ENCODE measurements around the gene ANKRD9. TPM values are rescaled to one million over a fixed set of nuclear protein-coding genes. Genes with fewer than 3 reads are reported as not detected.
A peak's percentile ranks its signal among the peaks of the same experiment; 100 is the strongest.
"Not testable (repeated sequence)": the region's sequence is repeated elsewhere in the genome, so short reads cannot be mapped to it uniquely, and the experiment has no call there.

ANKRD9 gene, protein sequence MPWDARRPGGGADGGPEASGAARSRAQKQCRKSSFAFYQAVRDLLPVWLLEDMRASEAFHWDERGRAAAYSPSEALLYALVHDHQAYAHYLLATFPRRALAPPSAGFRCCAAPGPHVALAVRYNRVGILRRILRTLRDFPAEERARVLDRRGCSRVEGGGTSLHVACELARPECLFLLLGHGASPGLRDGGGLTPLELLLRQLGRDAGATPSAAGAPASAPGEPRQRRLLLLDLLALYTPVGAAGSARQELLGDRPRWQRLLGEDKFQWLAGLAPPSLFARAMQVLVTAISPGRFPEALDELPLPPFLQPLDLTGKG
- total RNA-seq (2014; rRNA removed; shearing (Covaris generic)), result 19.9 and 30.6 TPM in 2 replicates

DNA sequence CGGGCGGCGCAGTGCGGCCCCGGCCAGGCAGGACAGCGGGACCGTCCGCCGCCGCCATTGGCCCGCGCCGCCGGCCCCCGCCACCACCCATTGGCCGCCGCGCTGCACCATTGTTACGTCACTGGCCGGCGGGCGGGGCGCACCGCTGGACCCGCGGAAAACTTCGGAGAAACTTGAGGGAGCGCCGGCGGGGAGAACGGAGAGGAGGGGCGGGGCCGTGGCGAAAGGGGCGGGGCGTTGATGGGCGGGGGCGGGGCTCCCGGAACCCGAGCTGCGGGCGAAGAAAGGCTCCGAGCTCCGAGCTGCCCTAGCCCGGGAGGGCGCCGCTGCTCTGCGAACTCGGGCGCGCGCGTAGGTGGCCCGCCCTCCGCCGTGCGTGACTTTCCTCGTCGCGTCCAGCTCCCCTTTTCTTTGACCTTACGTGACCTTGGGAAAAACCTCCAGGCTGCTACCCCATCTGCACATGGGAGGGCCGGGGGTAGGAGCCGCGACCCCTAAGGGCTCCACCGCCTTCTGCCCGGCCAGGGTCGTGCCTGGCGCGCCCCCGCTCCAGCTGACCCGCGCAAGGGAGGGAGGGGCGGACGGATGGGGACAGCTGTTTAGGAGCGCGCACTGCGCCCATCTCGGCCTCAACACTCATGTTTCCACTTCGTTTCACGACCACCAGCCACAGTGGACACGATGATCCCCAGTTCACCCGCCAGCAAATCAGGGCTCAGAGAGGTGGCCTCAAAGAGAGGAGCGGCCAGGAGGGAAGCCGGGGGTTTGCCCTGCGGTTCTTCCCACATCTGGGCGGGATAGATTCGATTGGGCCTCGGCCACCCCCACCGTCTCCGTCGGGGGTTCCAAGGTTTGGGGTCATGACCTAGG is at the start of gene ANKRD9:
ANKRD9 (minus strand) TSS at position 31 of the 870 bp plus-strand sequence. CDS start 1,887 bp downstream, outside the sequence.
- DNase-seq (ENCODE audit: low spot score), result peak; percentile 76
- in situ Hi-C loops (cut with HindIII; ENCODE audit: low sequenced_read_pairs), result loop anchor here (5.0 kb wide), 1 partner anchor 68 kb away; no protein-coding TSS in a partner anchor

DNA sequence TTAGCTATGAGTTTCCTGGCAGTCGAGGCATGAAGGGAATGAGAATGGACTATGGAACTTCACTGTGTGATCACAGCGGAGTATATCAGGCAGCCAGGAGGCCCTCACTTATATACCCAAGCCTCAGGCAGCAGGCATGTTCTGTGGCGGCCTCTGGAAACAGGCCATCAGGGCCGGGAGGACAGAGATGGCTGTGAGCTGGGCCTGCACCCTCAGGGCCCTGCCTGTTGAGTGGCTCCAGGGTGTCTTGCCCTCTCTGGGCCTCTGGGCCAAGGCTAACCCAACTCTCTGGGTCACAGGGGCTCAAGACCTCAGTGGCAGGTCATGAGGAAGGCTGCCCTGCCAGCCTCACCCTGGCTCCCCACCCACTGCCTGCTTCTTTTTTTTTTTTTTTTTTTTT is 49.0 kb upstream of the ANKRD9 start:
- no peak for DNase-seq (ENCODE audit: low spot score)
- in situ Hi-C loops (cut with HindIII; ENCODE audit: low sequenced_read_pairs), result no loop called here

DNA sequence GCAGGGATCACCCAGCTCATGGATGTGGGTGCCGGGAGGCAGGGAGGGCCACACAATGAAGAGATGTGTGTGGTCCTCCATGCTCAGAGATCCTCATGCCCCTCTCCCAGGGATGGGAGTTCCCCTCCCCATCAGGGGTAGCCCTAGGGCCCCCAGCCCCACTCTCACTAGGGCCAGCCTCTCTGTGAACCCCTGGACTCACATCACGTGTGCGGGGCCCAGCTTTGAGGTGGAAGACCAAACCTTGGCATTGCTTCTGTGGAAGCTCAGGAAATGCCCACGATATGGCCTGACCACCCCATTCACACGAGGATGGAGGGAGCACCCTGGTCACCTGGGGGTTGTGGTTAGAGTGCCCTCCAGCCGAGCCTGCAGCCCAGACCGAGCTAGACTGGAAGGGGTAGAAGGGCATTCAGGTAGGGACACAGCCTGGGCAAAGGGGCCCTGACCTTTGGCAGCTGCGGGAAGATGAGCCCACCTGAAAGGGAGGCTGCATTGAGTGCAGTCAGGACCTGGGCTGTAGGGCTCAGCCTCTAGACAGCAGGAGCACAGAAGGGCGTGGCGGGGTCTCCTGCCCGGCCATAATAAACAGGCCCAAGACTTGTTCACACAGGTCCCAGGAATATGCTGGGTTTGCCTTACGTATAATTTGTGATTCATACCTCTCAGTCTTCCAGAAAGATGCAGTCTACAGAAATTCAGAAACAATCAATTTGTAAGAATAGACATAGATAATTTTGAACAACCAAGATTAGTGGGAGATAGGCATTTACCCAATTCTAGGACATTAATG is 48.1 kb upstream of the ANKRD9 start:
- in situ Hi-C loops (cut with HindIII; ENCODE audit: low sequenced_read_pairs), result no loop called here
- no peak for DNase-seq (ENCODE audit: low spot score)

DNA sequence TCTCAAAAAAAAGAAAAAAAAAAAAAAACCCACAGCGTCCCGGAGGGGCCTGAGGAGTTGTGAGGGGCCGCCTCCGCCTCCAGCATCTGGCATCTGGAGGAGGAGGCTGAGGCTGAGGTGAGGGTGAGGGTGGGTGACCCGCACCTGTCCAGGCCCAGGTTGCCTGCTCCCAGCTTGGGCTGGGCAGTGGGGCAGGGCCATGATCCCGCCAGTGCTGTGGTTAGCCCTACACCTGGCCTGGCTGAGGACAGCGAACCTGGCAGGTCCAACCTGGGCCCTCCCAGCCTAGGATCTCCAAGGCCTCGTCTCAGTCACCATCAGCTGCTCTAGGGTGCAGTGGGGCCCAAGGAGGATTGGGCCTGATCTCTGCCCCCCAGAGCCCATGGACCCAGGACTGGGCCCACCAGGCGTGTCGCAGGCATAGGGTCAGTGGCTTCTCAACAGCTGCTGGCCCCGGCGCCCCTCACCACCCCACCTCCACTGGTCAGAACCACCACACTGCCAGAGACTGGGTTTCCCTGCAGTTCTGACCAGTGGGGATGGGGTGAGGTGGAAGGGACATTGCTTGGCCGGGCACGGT is 46.6 kb upstream of the ANKRD9 start:
- no peak for DNase-seq (ENCODE audit: low spot score)
- in situ Hi-C loops (cut with HindIII; ENCODE audit: low sequenced_read_pairs), result no loop called here

DNA sequence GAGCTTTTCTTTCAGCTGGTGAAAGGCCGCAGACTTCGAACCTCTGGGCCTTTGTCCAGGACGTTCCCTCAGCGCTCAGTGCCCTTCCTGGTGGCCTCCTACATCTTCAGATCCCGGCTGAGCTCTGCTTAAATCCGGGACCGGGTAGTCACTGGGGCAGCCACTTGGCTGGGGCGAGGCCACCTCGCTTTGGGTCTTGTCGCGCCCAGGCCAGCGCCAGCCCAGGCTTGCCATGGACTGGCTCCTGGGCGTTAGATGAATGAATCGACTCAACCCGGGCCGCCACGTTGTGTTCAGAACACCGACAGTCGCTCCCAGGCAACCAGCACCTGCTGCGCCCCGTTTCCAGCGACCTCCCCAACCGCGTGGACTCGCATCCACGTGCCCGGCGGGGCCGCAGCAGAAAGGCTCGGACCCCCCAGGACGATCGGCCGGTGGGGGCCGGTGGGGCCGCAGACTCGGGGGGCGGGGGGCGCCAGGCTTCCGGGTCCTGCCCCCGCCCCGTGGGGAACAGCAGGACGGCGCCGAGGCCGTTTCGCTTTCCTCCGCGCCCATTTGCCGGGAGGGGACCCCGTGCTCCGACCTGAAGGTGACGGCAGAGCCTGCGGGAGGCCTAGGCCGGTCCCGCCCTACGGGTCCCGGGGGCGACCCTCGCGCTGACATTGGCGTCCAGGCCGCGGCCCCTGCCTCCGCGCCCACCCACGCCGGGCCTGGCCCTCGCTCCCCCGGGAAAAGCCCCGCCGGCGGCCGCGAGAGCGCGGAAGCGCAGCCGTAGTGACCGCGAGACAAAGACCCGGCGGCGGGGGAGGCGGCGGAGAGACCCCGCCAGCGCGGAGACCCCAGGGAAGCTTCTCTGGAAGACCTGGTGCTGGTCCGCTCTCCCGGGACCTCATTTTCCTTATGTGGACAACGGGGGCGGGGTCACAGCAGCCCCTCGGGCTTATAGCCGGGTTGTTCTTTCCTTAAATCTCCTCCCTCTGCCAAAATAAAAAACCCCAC is 45.5 kb upstream of the ANKRD9 start:
- DNase-seq (ENCODE audit: low spot score), result no peak
- in situ Hi-C loops (cut with HindIII; ENCODE audit: low sequenced_read_pairs), result no loop called here

DNA sequence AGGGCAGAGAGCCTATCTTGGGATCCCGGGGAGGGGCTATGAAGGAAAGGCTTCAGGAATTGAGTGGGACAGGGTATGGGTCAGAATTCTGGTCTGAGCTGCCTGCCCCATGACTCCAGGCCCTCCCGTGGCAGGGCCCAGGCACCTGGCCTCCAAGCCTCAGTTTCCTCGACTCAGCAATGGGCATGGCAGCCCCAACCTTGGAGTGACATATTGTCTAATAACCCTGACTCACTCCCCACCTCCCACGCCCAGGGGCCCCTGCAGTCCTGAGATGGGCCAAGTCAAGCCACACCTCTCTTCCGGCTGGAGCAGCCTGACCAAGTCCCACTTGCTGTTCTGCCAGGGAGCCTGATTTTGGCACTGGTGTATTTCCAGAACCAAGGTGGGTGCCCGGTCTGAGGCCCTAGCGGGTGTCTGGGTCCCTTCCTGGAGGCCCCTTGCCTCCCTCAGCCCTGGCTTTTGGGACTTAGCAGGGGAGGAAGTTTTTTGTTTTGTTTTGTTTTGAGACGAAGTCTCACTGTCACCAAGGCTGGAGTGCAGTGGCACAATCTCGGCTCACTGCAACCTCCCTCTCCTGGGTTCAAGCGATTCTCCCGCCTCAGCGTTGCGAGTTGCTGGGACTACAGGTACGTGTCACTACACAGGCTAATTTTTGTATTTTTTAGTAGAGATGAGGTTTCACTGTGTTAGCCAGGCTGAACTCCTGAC is 42.6 kb upstream of the ANKRD9 start:
- DNase-seq (ENCODE audit: low spot score), result no peak
- in situ Hi-C loops (cut with HindIII; ENCODE audit: low sequenced_read_pairs), result no loop called here

DNA sequence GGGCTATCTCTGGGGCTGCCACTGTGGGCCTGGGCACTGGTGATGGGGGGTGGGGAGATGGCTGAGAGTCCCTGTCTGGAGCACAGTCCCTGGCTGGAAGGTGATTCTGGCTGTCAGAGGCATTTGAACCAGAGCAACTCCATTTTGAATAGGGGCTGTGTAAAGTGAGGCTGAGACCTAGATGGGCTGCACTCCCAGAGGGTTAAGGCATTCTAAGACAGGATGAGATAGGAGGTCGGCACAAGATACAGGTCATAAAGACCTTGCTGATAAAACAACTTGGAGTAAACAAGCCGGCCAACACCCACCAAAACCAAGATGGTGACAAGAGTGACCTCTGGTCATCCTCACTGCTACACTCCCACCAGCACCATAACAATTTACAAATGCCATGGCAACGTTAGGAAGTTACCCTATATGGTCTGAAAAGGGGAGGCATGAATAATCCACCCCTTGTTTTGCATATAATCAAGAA is 41.4 kb upstream of the ANKRD9 start:
- DNase-seq (ENCODE audit: low spot score); in situ Hi-C loops (cut with HindIII; ENCODE audit: low sequenced_read_pairs): not testable (repeated sequence)

DNA sequence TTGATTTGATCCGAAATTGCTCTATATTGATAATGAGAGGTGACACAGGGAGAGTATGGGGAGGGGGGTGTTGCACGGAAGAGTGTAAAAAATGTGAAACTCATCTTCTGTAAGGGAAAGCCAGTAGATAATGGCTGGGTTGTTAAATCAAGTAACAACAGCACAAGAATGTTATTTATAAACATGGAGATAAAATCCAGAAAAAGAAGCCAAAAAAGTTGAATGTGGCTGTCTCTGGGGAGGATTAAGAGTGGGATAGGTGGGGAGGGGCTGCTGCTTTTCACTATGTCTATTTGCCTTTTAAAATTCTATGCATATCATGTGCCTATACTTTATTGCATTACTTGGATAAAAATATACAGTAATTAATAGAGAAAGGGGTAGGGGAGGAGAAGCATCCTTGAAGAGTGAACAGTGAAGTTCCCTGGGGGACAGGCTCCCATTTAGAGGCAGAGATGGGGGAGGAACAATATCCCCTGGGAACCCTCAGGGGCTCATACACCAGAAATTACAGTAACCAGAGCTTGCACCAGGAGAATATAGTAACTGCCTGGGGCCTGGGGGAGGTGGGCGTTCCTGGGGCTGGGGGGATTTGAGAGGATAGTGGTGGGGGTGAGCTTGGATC is 39.2 kb upstream of the ANKRD9 start:
- in situ Hi-C loops (cut with HindIII; ENCODE audit: low sequenced_read_pairs), result no loop called here
- no peak for DNase-seq (ENCODE audit: low spot score)

DNA sequence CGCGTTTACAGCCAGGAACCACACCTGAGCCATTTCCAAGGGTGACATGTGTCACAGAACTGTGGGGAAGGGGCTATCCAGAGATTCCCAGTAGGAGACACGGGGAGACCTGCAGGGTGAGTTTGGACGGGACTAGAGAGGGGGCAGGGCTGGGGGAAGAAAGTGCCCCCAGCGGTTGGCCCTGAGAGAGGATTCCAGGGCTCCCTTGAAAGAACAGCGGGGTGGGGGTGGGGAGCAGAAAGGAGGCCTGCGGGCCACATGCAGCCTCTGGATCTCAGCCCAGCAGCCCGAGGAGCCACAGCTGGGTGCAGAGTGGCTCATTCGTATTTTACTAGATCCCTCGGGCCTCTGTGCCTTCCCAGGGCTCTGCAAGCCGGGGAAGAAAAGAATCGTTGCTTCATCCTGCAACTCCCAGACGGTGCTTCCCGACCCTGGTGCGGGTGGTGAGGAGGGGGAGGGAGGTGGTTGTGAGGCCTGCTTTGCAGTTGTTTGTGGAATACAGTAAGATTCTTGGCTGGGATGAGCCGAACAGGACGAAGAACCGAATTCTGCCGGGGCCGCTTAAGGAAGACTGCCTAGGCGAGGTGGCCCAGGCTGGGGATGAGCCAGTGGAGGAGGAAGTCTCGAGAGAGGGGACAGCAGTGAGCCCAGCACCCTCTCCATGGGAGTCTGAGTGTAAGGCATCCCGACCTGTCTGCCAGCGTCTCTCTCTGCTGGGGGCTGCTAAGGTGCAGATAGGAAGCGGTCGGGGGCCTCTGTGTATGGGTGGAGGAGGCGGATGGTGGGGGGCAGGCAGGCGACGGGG is 36.1 kb upstream of the ANKRD9 start:
- DNase-seq (ENCODE audit: low spot score), result peak; percentile 13
- in situ Hi-C loops (cut with HindIII; ENCODE audit: low sequenced_read_pairs), result no loop called here

DNA sequence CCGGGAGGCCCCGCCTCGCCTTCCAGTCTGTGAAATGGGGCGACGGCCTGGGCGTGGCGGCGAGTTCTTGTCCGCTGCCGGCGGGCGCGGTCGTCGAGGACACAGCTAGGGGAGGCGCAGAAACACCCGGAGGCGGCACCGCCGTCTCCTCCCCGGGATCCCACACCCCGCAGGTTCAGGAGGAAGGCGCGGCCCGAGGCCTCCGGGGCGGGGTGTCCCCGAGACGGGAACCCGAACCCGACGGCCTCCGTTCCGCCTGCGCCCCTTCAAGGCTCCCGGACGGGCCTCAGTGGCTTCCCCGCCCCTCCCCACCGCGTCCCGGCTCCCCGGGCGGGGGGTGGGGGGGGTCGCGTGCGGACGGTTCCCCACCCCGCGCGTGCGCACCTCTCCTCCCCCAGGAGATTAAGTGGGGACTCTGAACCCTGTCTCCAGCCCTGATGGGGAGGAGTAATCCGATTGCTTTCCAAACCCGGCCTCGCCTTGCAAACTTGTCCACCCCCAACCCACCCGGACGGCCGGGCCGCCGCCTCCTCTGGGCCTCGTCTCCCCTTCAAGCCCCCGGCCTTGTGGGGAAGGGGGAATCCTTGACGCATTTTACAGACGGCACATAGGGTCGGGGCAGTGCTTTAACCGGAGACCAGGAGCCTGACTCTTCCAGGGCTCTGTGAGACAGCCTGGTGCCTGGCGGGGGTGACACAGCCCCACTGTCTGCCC is 35.3 kb upstream of the ANKRD9 start:
- in situ Hi-C loops (cut with HindIII; ENCODE audit: low sequenced_read_pairs), result no loop called here
- DNase-seq (ENCODE audit: low spot score), result no peak

DNA sequence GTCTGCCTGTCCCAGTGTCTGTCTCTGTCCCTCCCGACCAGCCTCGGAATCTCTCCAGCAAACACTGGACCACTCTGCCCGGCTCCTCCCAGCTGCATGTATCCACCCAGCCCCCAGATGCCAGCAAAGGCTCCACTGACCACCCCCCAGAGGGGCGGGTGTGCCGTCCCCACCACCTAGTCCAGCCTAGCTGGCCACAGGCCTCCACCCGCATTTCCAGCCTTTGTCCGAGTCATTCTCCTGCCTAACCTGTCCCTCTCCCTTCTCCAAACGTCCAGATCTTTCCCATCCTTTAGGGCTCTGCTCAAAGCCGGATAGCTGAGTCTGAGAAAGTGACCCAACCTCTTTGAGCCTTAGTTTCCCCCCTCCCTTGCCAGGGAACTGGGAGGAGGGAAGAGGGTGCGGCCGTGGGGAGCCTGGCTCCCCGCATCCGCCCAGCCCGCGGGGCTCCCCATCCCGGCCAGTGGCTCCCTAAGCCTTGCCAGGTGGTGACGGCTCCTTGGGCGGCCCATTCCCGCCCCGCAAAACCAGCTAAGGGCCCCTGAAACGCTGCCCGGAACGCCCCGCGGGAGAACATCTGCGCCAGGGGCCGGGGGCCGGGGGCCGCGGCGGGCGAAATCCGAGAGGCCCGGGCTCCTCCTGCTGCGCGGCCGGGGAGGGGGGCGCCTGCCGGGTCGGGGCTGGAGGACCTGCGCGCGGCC is 34.6 kb upstream of the ANKRD9 start:
- no peak for DNase-seq (ENCODE audit: low spot score)
- in situ Hi-C loops (cut with HindIII; ENCODE audit: low sequenced_read_pairs), result no loop called here

DNA sequence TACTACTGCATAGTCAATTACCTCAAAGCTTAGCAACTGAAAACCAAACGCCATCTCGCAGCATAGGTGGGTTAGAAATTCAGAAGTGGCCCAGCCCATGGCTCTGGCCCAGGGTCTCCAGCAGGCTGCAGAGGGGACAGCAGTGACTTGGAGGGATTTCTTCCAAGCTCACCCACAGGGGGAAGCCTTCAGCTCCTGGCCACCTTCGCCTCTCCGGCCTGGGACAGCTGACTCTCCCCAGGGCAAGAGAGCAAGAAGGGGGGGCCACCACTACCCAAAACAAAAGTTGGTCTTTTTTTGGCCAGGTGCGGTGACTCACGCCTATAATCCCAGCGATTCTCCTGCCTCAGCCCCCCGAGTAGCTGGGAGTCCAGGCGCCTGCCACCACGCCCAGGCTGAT is 32.2 kb upstream of the ANKRD9 start:
- no peak for DNase-seq (ENCODE audit: low spot score)
- in situ Hi-C loops (cut with HindIII; ENCODE audit: low sequenced_read_pairs), result no loop called here

DNA sequence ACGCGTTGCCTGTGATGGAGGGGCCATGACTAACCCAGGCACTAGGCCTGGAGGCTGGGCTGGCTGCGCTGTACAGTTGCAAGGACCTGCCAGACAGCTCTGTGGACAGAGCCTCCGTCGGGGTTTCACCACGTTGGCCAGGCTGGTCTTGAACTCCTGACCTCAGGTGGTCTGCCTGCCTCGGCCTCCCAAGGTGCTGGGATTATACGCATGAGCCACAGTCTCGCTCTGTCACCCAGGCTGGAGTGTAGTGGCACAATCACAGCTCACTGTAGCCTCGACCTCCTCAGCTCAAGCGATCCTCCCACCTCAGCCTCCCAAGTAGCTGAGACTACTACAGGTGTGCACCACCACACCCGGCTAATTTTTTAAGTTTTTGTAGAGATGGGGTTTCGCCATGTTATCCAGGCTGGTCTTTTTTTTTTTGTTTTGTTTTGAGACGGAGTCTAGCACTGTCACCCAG is 31.5 kb upstream of the ANKRD9 start:
- in situ Hi-C loops (cut with HindIII; ENCODE audit: low sequenced_read_pairs), result not testable (repeated sequence)

DNA sequence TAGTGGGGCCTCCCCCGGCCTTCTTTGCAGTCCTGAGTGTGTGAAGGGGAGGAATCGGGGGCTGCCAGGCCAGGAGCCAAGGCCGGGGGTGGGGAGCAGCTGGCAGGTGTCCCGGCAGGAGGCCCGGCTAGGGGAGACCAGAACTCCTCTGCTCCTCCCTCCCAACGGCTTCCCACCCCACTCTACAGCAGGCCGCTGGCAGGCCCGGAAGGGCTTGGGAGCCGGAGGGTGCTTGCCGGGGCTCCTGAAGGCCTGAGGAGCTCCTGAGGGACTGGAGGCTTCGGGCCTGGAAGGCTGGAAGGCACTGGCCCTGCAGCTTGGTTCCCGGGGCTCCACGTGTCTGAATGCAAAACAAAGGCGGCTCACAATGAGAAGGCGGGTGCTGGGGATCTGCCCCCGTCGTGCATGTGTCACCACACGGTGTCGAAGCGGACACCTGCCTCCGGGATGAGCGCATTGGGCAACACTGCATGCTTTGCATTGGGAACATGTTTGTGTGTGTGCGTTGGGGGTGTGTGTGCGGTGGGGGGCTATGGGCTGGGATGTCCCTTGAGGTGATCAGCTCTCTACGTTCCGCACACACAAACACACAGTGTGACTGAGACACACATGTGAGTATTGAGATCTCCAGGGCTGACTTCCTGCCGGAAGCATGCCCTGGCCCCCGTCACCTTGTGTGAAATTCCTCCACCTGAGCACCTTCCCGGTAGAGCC is 30.9 kb upstream of the ANKRD9 start:
- DNase-seq (ENCODE audit: low spot score), result no peak
- in situ Hi-C loops (cut with HindIII; ENCODE audit: low sequenced_read_pairs), result no loop called here

More for the DNA sequence above, 31.5 kb upstream of the ANKRD9 start:
- not testable (repeated sequence) for DNase-seq (ENCODE audit: low spot score)
